ENCODE measurements around the gene RRN3.
"Not testable (repeated sequence)": the region's sequence is repeated elsewhere in the genome, so short reads cannot be mapped to it uniquely, and the experiment has no call there.

The RRN3 gene

DNA sequence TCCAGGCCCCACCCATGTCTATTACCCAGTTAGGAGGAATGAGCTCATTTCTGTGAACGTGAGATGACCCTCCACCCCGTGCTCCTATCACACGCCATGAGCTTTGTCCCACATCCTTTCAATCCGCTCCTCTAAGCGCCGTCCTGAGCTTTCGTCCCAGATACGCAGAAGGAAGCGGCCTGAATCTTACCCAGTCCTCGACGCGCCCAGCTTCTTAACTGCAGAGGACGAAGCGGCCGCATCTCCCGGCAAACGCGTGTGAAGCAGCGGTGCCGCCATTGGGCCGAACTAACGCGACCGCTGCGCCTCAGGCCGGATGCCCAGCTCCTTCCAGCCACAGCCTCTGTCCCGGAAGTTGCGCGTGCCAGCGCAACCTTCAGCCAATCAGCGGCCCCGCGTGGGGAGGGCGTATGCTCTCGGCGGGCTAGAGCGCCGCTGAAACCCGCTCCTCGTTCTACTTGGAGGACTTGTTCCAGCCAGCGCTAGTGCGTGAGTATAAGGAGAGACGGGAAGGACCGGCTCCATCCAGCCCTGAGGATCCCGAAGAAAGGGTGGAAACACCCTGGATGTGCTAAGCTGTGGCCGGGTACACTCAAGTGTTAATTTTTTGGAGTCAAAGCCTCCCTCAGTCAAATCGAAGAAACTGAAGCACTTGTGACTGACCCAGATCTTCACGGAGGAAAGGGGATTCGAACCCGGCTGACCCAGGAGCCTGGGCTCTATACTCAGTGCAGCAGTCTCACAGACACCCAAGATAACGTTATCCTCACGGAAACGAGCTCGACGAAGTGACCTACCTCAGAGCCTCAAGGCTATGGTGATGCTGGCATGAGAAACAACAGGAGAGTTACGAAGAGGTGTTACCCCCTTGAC, at the start of gene RRN3:
RRN3 (minus strand) TSS at position 318 of the 873 bp plus-strand sequence; CDS start at position 279, 39 bp downstream.
- DNase-seq (ENCODE audit: low read depth in 2 of 2), result peak; percentile 70 to 81

DNA sequence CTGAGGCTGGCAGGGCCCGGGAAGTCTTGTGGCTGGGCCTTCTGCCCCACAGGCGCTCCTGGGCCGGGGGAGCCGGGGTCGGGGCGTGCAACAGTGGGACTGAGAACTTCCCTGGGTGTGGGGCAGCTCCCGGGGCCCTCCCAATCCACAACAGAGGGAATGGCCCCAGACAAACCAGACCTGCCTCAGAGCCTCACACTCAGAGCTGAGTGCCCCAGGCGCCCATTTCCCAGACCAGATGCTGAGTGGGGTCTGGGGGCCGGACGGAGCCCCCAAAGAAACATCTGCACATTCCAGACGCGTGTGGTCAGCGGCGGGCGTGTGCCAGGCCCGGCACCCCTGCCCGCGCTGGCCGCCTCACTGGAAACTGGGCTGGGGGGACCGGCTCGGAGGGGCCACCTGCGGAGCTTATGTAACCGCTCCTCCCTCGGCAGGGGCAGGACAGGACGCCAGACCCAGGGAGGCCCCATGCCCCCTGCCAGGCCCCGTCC, 49.6 kb upstream of the RRN3 start:
- DNase-seq (ENCODE audit: low read depth in 2 of 2), result not testable (repeated sequence)

DNA sequence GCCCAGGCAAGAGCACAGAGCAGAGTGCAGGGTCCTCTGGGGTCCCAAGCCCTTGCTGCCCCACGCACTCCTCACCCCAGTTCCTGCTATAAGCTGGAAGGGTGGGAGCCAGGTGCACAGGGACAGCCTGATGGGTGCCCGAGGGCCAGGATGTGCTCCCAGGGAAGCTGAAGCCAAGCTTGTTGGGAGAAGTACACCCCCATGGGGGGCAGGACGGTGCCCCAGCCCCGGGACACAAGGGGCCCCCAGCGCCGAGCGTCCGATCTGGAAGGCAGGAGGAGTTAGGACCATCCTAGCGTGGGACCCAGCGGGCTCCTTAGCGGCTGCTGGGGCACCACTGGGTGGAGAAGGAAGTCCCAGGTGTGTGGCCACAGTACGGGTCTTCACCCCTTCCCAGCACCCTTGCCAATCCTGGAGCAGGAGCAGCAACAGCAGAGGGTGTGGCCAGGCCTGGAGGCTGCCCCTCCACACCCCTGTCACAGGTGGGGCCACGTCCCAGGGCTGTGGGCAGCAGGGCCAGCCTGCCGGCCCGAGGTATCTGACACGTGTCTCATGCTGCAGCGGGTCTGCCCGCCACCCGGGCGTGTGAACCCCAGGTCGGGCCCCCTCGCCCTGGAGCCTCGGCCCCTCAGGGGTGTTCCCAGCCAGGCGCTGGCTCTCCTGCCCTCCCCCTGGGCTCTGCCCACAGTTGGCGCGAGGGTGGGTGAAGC, 49.0 kb upstream of the RRN3 start:
- not testable (repeated sequence) for DNase-seq (ENCODE audit: low read depth in 2 of 2)

DNA sequence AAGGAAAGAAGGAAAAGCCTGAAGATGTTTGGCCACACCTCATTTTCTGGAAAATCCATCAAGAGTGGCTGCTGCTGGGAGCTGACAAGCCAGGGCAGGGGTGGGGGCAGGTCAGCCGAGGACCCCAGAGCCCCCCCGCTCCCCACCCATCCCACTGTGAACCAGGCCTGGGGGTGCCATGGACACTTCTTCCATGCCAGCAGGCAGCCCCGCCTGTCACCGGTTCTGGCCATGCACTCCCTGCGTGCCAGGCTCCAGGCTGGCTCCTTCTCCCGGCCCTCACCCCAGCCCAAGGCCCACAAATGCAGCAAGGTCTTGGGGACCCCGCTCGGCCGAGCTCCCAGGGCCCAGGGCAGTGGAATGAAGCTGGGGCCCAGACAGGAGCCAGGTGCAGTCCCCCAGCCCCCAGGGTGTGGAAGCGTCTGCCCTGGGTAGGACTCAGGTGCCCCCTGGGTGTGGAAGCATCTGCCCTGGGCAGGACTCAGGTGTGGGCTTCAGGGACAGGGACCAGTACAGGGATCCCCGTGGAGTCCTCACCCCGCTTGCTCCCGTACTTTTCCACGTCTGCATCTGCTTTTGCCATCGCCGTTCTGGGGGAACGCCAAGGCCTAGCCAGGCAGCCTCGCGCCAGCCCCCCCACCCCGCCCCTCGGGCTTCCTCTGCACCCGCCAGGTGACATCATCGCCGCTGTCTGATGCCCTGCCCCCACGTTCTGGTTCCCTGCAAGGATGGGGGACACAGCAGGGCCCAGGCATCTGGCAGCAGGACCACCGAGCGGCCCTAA, 48.2 kb upstream of the RRN3 start:
- not testable (repeated sequence) for DNase-seq (ENCODE audit: low read depth in 2 of 2)

GRCh38 chr16:15141586-15141985, 47.5 kb upstream of the RRN3 start:
- DNase-seq (ENCODE audit: low read depth in 2 of 2), result no peak

GRCh38 chr16:15140444-15141365, 46.6 kb upstream of the RRN3 start:
- not testable (repeated sequence) for DNase-seq (ENCODE audit: low read depth in 2 of 2)

DNA sequence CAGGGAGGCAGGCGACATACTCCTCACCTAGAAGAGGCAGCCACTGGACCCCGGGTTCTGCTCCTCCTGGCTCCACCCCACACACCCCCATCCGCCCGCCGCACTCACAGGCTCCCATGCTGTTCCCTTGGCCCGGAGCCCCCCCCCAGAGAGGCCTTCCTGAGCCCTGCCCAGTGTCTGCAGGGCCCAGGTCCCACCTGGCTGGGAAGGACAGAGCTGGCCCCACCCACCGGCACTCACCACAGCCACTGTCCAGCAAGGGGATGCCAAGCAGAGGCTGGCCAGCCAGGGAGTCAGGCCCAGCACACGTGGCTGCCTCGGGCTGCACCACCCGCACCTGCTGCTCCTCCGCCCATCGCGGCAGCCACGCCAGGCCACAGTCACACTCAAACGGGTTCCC, 43.4 kb upstream of the RRN3 start:
- not testable (repeated sequence) for DNase-seq (ENCODE audit: low read depth in 2 of 2)

DNA sequence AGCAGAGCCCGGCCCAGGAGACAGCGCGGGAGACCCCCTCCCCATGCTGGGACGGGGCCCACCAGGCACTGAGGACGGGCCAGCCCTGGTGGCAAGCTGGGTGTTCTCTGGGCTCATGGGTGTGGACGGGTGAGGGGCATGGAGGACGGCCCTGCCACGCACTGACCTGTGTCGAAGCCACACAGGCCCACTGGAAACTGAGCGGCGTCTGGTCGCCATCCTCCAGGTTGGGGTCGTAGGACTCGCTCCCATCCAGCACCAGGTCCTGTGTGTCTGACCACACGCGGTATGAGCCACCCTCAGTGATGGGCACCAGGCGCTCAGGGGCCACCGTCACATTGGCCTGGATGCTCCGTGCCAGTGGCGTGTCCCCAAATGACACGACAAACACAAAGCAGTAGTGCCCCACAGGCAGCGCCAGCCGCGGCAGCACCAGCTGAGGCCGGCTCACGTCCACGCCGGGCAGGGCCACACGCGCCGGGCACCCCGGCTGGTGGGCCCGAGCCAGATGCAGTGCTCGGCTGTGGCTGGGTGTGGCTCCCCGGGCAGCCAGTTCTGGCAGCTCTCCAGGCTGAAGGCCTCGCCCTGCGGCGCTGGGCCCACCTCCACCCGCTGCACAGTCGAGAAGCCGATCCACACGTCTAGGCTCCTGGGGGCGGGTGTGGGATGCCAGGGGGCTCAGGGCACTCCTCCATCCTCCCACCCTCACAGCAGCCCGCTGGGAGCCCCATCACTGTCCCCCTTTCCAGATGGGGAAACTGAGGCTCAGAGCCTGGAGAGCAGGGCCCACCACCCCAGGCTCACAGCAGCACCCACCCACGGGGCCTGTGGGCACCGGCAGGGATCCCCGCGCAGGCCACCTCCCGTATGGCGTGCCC, 41.6 kb upstream of the RRN3 start:
- not testable (repeated sequence) for DNase-seq (ENCODE audit: low read depth in 2 of 2)

- DNase-seq (ENCODE audit: low read depth in 2 of 2), result not testable (repeated sequence)
Observed at GRCh38 chr16:15134752-15135482, 40.8 kb upstream of the RRN3 start.

GRCh38 chr16:15133554-15133953, 39.5 kb upstream of the RRN3 start:
- not testable (repeated sequence) for DNase-seq (ENCODE audit: low read depth in 2 of 2)

GRCh38 chr16:15132719-15133428, 38.8 kb upstream of the RRN3 start:
- not testable (repeated sequence) for DNase-seq (ENCODE audit: low read depth in 2 of 2)

GRCh38 chr16:15130943-15131700, 37.0 kb upstream of the RRN3 start:
- DNase-seq (ENCODE audit: low read depth in 2 of 2), result not testable (repeated sequence)

GRCh38 chr16:15130256-15130932, 36.3 kb upstream of the RRN3 start:
- DNase-seq (ENCODE audit: low read depth in 2 of 2), result not testable (repeated sequence)

- DNase-seq (ENCODE audit: low read depth in 2 of 2), result not testable (repeated sequence)
Observed at GRCh38 chr16:15127641-15128425, 33.8 kb upstream of the RRN3 start.

DNA sequence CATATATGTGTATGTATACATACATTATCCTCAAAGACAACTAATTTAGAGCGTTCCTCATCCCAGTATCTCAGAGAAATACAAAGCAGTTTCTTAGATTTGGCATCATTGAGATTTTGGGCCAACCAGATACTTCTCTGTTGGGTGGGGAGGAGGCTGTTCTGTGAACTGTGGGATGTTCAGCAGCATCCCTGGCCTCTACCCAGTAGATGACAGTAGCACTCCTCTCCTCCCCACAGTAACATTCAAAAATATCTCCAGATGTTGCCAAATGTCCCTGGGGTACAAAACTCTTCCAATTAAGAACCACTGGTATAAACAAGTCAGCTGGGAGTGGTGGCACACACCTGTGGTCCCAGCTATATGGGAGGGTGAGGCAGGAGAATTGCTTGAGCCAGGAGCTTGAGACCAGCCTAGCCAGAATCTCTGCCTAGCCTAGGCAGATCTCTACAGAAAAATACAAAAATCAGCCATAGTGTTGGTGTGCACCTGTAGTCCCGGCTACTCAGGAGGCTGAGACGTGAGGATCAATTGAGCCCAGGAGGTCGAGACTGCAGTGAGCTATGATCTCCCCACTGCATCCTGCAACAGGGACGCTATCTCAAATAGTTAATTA, 6.4 kb upstream of the RRN3 start:
- not testable (repeated sequence) for DNase-seq (ENCODE audit: low read depth in 2 of 2)

All from stimulated activated CD4-positive, alpha-beta T cell treated with anti-CD3 and anti-CD28 coated beads, Interleukin-1b, Interleukin-23, amount 100 ng/mL, for 4 hours (primary cell).